Left lung (tissue), 10 donors: ENCODE results near the gene WWOX. TPM values are rescaled to one million over a fixed set of nuclear protein-coding genes. Genes with fewer than 3 reads are reported as not detected.
A peak's percentile ranks its signal among the peaks of the same experiment; 100 is the strongest.

Experiments used
- ATAC-seq: fragments of 200-7000 bp; cut with Tn5 transposase; one replicate; pipeline ENCODE4 v1.9.1; 2020; ENCODE audit warnings: moderate library complexity
- DNase-seq, 4 donors: peaks; one replicate each; pipeline ENCODE4 v3.0.0-alpha.2; 2013 to 2020
- H3K27ac ChIP-seq, 2 donors: fragments of 200-600 bp; sonication (generic) in 1 of 2; one replicate each; pipeline versions ENCODE4 v1.5.0 to v1.8.0; 2020 to 2021
- H3K27me3 ChIP-seq, 2 donors: fragments of 200-600 bp; sonication (generic) in 1 of 2; one replicate each; pipeline versions ENCODE4 v1.5.0 to v1.8.0; 2020 to 2021
- H3K36me3 ChIP-seq, 2 donors: fragments of 200-600 bp; sonication (generic) in 1 of 2; one replicate each; pipeline versions ENCODE4 v1.5.0 to v1.8.0; 2020 to 2021
- H3K4me1 ChIP-seq, 2 donors: fragments of 200-600 bp; one replicate each; pipeline ENCODE4 v1.8.0; 2021
- H3K4me3 ChIP-seq, 2 donors: fragments of 200-600 bp; sonication (generic) in 1 of 2; one replicate each; pipeline versions ENCODE4 v1.5.0 to v1.8.0; 2020 to 2021; ENCODE audit warnings: mild to moderate bottlenecking in 1 of 2
- H3K9me3 ChIP-seq, 2 donors: fragments of 200-600 bp; sonication (generic) in 1 of 2; one replicate each; pipeline versions ENCODE4 v1.5.0 to v1.8.0; 2020 to 2021
- CTCF ChIP-seq, 2 donors: fragments of 200-600 bp; sonication (generic) in 1 of 2; IDR thresholded peaks; one replicate each; pipeline versions ENCODE4 v1.5.0 to v1.8.0; 2021; ENCODE audit warnings: antibody characterized with exemption in 2 of 2
- intact Hi-C, 2 donors: fragments of 100-400 bp; cut with DNase I; formaldehyde crosslinking; loops; one replicate each; pipeline versions ENCODE4 v1.11.2 to v1.14.2; 2022
- polyA plus RNA-seq, 6 donors: library from polyadenylated mRNA; unstranded; fragments of 120-200 nt; gene quantifications; one replicate each; pipeline ENCODE4 v1.2.1, GENCODE V29; 2013; ENCODE audit not compliant: insufficient read length in 6 of 6
- total RNA-seq, 2 donors: library from RNA; stranded (reverse); fragmentation: NEBNext Ultra II Directional; extraction: Animal tissue kit (Norgen Biotek cat#: 25700); gene quantifications; one replicate each; pipeline ENCODE4 v1.2.1, GENCODE V29; 2021
- donor health status: DM: no; HTN: yes; CAD: no.
- donor health status: DM: no; HTN: no; CAD: no.

The WWOX gene
- total and polyA plus RNA-seq, 8 donors = 17.2 to 40.3 (median 30.8) TPM

GRCh38 chr16:78562111-78562510 is 462.7 kb downstream of the WWOX start:
- DNase-seq (no peak), ATAC-seq (no peak)
- intact Hi-C loops = no loop called here
- Histone ChIP-seq H3K9me3 (no peaks in the 10 kb centered on the region), H3K4me1 (no peaks in the 10 kb centered on the region), H3K27me3 (no peaks in the 10 kb centered on the region), H3K27ac (no peak overlapping the region), H3K4me3 (no peak overlapping the region), H3K36me3 (no peaks in the 10 kb centered on the region)
- TF ChIP-seq CTCF (IDR thresholded peaks at IDR 0.05) = no peak

- Histone ChIP-seq H3K9me3 (no peaks in the 10 kb centered on the region), H3K36me3 (no peaks in the 10 kb centered on the region), H3K27me3 (no peaks in the 10 kb centered on the region), H3K4me3 (no peak overlapping the region), H3K27ac (no peak overlapping the region), H3K4me1 (no peaks in the 10 kb centered on the region)
- TF ChIP-seq CTCF (IDR thresholded peaks at IDR 0.05) = no peak
- DNase-seq (no peak), ATAC-seq (no peak)
- intact Hi-C loops = no loop called here
Observed at GRCh38 chr16:78562650-78563049, 463.2 kb downstream of the WWOX start.

- intact Hi-C loops = no loop called here
- Histone ChIP-seq H3K36me3 (no peaks in the 10 kb centered on the region), H3K4me1 (no peaks in the 10 kb centered on the region), H3K4me3 (no peak overlapping the region), H3K9me3 (no peaks in the 10 kb centered on the region), H3K27ac (no peak overlapping the region), H3K27me3 (no peaks in the 10 kb centered on the region)
- DNase-seq (no peak), ATAC-seq (peak; percentile 25)
- TF ChIP-seq CTCF (IDR thresholded peaks at IDR 0.05) = no peak
Observed at GRCh38 chr16:78563905-78564304, 464.5 kb downstream of the WWOX start.

GRCh38 chr16:78566397-78567073 is 467.1 kb downstream of the WWOX start:
- DNase-seq (no peak), ATAC-seq (no peak)
- H3K27me3 ChIP-seq = no peaks in the 10 kb centered on the region
- TF ChIP-seq CTCF (IDR thresholded peaks at IDR 0.05) = no peak
- H3K9me3 ChIP-seq = no peaks in the 10 kb centered on the region
- H3K27ac ChIP-seq = no peak overlapping the region
- H3K4me1 ChIP-seq = no peaks in the 10 kb centered on the region
- intact Hi-C loops = no loop called here
- H3K36me3 ChIP-seq = no peaks in the 10 kb centered on the region
- no peak overlapping the region for H3K4me3 ChIP-seq

- H3K4me3 ChIP-seq = no peak overlapping the region
- no peak for ATAC-seq
- H3K36me3 ChIP-seq = no peaks in the 10 kb centered on the region
- peak in 1 of 4 donors; percentile 17 for DNase-seq
- H3K27me3 ChIP-seq = no peaks in the 10 kb centered on the region
- no peak overlapping the region for H3K27ac ChIP-seq
- no peaks in the 10 kb centered on the region for H3K9me3 ChIP-seq
- intact Hi-C loops = no loop called here
- H3K4me1 ChIP-seq = no peaks in the 10 kb centered on the region
- TF ChIP-seq CTCF (IDR thresholded peaks at IDR 0.05) = no peak
Observed at GRCh38 chr16:78570399-78571141, 471.1 kb downstream of the WWOX start.
